DOHH2 (cell line): ENCODE measurements around the gene B9D2.

Experiments
- CTCF ChIP-seq: fragments of 200-600 bp; sonication (generic); IDR thresholded peaks from one replicate; pipeline ENCODE4 v1.5.1; 2014; ENCODE audit warnings: antibody characterized with exemption, mild to moderate bottlenecking, low read depth, low read length; ENCODE audit not compliant: poor library complexity, severe bottlenecking
- EZH2phosphoT487 ChIP-seq: fragments of 200-600 bp; sonication (generic); IDR thresholded peaks from 2 replicates; pipeline ENCODE4 v1.6.1; 2017; ENCODE audit warnings: borderline replicate concordance, mild to moderate bottlenecking, antibody characterized with exemption, low read length, moderate library complexity, mixed read lengths

- TF ChIP-seq CTCF (no peak), EZH2phosphoT487 (no peak)
Measured at GRCh38 chr19:41372501-41372900, 8.6 kb upstream of the B9D2 start.
